Measurements from ENCODE around the gene UBE4B. TPM values are rescaled to one million over a fixed set of nuclear protein-coding genes. Genes with fewer than 3 reads are reported as not detected.

Gene UBE4B
- total and polyA plus RNA-seq, 2 donors (not counting 1 experiment from before 2014, with no cell fraction given): 21.7 to 57.5 TPM

GRCh38 chr1:10060311-10061100 lies 27.7 kb downstream of the UBE4B start:
- Mint-ChIP-seq H3K9me3 (ENCODE audit: insufficient read depth) (no peaks in the 10 kb centered on the region), H3K4me1 (peaks cover 11% of the 10 kb centered on the region), H3K27ac (no peak overlapping the region), H3K27me3 (no peaks in the 10 kb centered on the region), H3K4me3 (no peak overlapping the region)
- Histone ChIP-seq H3K36me3 (replicated peaks in 1 of 2; ENCODE audit: control extremely low read depth in 1 of 2, control insufficient read depth in 1 of 2, extremely low read depth in 1 of 2, insufficient read depth in 2 of 2, low read length in 1 of 2) (peaks cover 0 to 20% of the 10 kb centered on the region in 2 experiments), H4K20me1 (ENCODE audit: control insufficient read depth, insufficient read depth, low read length, poor library complexity, severe bottlenecking) (peaks cover 27% of the 10 kb centered on the region), H3K27me3 (replicated peaks in 1 of 4; ENCODE audit: control extremely low read depth in 1 of 4, control insufficient read depth in 3 of 4, insufficient read depth in 4 of 4, low read length in 3 of 4) (no peaks in the 10 kb centered on the region), H2AFZ (ENCODE audit: insufficient read depth, low read depth, low read length, poor library complexity, severe bottlenecking) (no peak overlapping the region), H3K4me1 (ENCODE audit: control insufficient read depth in 2 of 2, insufficient read depth in 2 of 2, low read length in 2 of 2) (no peaks in the 10 kb centered on the region), H3K4me2 (replicated peaks; ENCODE audit: low read depth, low read length, poor library complexity, severe bottlenecking) (no peak overlapping the region), H3K4me3 (ENCODE audit: control extremely low read depth in 1 of 5, extremely low read depth in 1 of 5, insufficient read depth in 1 of 5, low read depth in 2 of 5, low read length in 4 of 5) (no peak overlapping the region), H3K79me2 (ENCODE audit: control insufficient read depth, insufficient read depth, low read length) (peaks cover 85% of the 10 kb centered on the region), H3K9me3 (ENCODE audit: control extremely low read depth in 1 of 3, control insufficient read depth in 2 of 3, insufficient read depth in 1 of 3, low read length in 2 of 3) (no peaks in the 10 kb centered on the region), H3K9ac (ENCODE audit: low read length) (no peak overlapping the region), H3K27ac (ENCODE audit: low read length in 2 of 2) (no peak overlapping the region)
- DNase-seq (no peak), ATAC-seq (ENCODE audit: low read depth) (no peak)
- CTCF ChIA-PET: no interaction called here
- intact Hi-C loops (cut with micrococcal nuclease): no loop called here
- 95% methylated on average over 3 of the region's 8 CpGs for WGBS (ENCODE audit: insufficient coverage)
- TF ChIP-seq, protein P1, sequence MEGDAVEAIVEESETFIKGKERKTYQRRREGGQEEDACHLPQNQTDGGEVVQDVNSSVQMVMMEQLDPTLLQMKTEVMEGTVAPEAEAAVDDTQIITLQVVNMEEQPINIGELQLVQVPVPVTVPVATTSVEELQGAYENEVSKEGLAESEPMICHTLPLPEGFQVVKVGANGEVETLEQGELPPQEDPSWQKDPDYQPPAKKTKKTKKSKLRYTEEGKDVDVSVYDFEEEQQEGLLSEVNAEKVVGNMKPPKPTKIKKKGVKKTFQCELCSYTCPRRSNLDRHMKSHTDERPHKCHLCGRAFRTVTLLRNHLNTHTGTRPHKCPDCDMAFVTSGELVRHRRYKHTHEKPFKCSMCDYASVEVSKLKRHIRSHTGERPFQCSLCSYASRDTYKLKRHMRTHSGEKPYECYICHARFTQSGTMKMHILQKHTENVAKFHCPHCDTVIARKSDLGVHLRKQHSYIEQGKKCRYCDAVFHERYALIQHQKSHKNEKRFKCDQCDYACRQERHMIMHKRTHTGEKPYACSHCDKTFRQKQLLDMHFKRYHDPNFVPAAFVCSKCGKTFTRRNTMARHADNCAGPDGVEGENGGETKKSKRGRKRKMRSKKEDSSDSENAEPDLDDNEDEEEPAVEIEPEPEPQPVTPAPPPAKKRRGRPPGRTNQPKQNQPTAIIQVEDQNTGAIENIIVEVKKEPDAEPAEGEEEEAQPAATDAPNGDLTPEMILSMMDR (IDR thresholded peaks at IDR 0.05): no peak
- no peak for TF ChIP-seq EZH2 (IDR thresholded peaks at IDR 0.05; ENCODE audit: borderline replicate concordance, insufficient read depth, low read depth, low read length, poor library complexity, severe bottlenecking)
- POLR2A ChIA-PET: no interaction called here

DNA sequence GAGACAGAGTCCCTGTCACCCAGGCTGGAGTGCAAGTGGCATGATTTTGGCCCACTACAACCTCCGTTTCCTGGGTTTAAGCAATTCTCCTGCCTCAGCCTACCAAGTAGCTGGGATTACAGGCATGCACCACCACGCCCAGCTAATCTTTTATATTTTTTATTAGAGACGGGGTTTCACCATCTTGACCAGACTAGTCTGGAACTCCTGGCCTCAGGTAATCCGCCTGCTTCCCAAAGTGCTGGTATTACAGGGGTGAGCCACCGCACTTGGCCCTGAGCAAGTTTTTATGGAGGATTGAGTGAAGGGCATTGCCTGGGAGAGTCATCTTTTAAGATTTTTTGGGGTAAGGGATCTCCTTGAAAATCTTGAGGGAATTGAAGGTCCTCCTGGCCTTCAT lies 28.5 kb downstream of the UBE4B start:
- 95% methylated on average over 4 of the region's 5 CpGs for WGBS (ENCODE audit: insufficient coverage)
- H3K4me1 ChIP-seq (ENCODE audit: control insufficient read depth in 2 of 2, insufficient read depth in 2 of 2, low read length in 2 of 2): no peaks in the 10 kb centered on the region
- no peaks in the 10 kb centered on the region for H3K27me3 ChIP-seq (replicated peaks in 1 of 4; ENCODE audit: control extremely low read depth in 1 of 4, control insufficient read depth in 3 of 4, insufficient read depth in 4 of 4, low read length in 3 of 4)
- H2AFZ ChIP-seq (ENCODE audit: insufficient read depth, low read depth, low read length, poor library complexity, severe bottlenecking): no peak overlapping the region
- peaks cover 0 to 17% of the 10 kb centered on the region in 2 experiments for H3K36me3 ChIP-seq (replicated peaks in 1 of 2; ENCODE audit: control extremely low read depth in 1 of 2, control insufficient read depth in 1 of 2, extremely low read depth in 1 of 2, insufficient read depth in 2 of 2, low read length in 1 of 2)
- no peak for TF ChIP-seq EZH2 (IDR thresholded peaks at IDR 0.05; ENCODE audit: borderline replicate concordance, insufficient read depth, low read depth, low read length, poor library complexity, severe bottlenecking)
- no peak overlapping the region for H3K4me2 ChIP-seq (replicated peaks; ENCODE audit: low read depth, low read length, poor library complexity, severe bottlenecking)
- DNase-seq: no peak
- CTCF ChIA-PET: no interaction called here
- H3K9me3 ChIP-seq (ENCODE audit: control extremely low read depth in 1 of 3, control insufficient read depth in 2 of 3, insufficient read depth in 1 of 3, low read length in 2 of 3): no peaks in the 10 kb centered on the region
- no peak overlapping the region for H3K4me3 ChIP-seq (ENCODE audit: control extremely low read depth in 1 of 5, extremely low read depth in 1 of 5, insufficient read depth in 1 of 5, low read depth in 2 of 5, low read length in 4 of 5)
- no peaks in the 10 kb centered on the region for H3K9me3 Mint-ChIP-seq (ENCODE audit: insufficient read depth)
- H3K4me1 Mint-ChIP-seq: peaks cover 8% of the 10 kb centered on the region
- peaks cover 83% of the 10 kb centered on the region for H3K79me2 ChIP-seq (ENCODE audit: control insufficient read depth, insufficient read depth, low read length)
- H3K27ac ChIP-seq (ENCODE audit: low read length in 2 of 2): no peak overlapping the region
- peaks cover 27% of the 10 kb centered on the region for H4K20me1 ChIP-seq (ENCODE audit: control insufficient read depth, insufficient read depth, low read length, poor library complexity, severe bottlenecking)
- POLR2A ChIA-PET: no interaction called here
- H3K4me3 Mint-ChIP-seq: no peak overlapping the region
- H3K27me3 Mint-ChIP-seq: no peaks in the 10 kb centered on the region
- ATAC-seq (ENCODE audit: low read depth): no peak
- H3K9ac ChIP-seq (ENCODE audit: low read length): no peak overlapping the region
- intact Hi-C loops (cut with micrococcal nuclease): no loop called here
- H3K27ac Mint-ChIP-seq: no peak overlapping the region

All from B cell (primary cell).